ENCODE results near the gene DYNC2LI1.

Gene DYNC2LI1

GRCh38 chr2:43855292-43855691 lies 81.5 kb downstream of the DYNC2LI1 start:
- no peaks in the 10 kb centered on the region for H3K9me3 ChIP-seq (ENCODE audit: insufficient read depth, low read length, severe bottlenecking)
- H4K20me1 ChIP-seq (ENCODE audit: insufficient read depth, low read length): no peaks in the 10 kb centered on the region
- no peak overlapping the region for H3K4me3 ChIP-seq (ENCODE audit: low read depth in 1 of 2, low read length in 2 of 2)
- H3K27ac ChIP-seq (ENCODE audit: low read length): no peak overlapping the region
- H2AFZ ChIP-seq (ENCODE audit: low read depth, low read length): no peak overlapping the region
- peaks cover 4% of the 10 kb centered on the region for H3K27me3 ChIP-seq (ENCODE audit: insufficient read depth, low read length, poor library complexity)
- no peaks in the 10 kb centered on the region for H3K36me3 ChIP-seq (ENCODE audit: insufficient read depth, low read length)
- no peak overlapping the region for H3K4me2 ChIP-seq (ENCODE audit: insufficient read depth, low read length)
- no peaks in the 10 kb centered on the region for H3K4me1 ChIP-seq (ENCODE audit: insufficient read depth, low read length)
- no peak for DNase-seq
- H3K79me2 ChIP-seq (ENCODE audit: insufficient read depth, low read length): no peaks in the 10 kb centered on the region
- H3K9ac ChIP-seq (ENCODE audit: low read depth, low read length): no peak overlapping the region
- ATAC-seq (ENCODE audit: insufficient read depth, low read depth): no peak
- TF ChIP-seq CTCF (IDR thresholded peaks at IDR 0.05; ENCODE audit: borderline replicate concordance, extremely low read depth, low read length, poor library complexity, severe bottlenecking) (no peak), EZH2 (IDR thresholded peaks at IDR 0.05; ENCODE audit: borderline replicate concordance, low read depth, low read length, severe bottlenecking) (no peak)
